ENCODE results near the gene S100B. TPM values are rescaled to one million over a fixed set of nuclear protein-coding genes. Genes with fewer than 3 reads are reported as not detected.
A peak's percentile ranks its signal among the peaks of the same experiment; 100 is the strongest.

S100B gene
- total RNA-seq, 2 experiments from 2014 or later = not detected

- no peak for DNase-seq
Observed at GRCh38 chr21:46626975-46627501, 22.2 kb upstream of the S100B start.

GRCh38 chr21:46626536-46626935 is 21.7 kb upstream of the S100B start:
- Mint-ChIP-seq H3K4me1 (peaks cover 52% of the 10 kb centered on the region), H3K9me3 (ENCODE audit: low read depth) (peaks cover 9% of the 10 kb centered on the region), H3K27me3 (no peaks in the 10 kb centered on the region), H3K27ac (peak overlapping the region; percentile 72), H3K36me3 (ENCODE audit: low read depth) (peaks cover 8% of the 10 kb centered on the region), H3K4me3 (no peak overlapping the region)
- ATAC-seq (peak; percentile 21), DNase-seq (no peak)
- ChIA-PET CTCF (interaction anchor here (1.2 to 1.7 kb wide), 2 partner anchors 13 to 95 kb away, joined by 4 to 6 read pairs; no protein-coding TSS in a partner anchor), POLR2A (no interaction called here)
- intact Hi-C loops (cut with DNase I, micrococcal nuclease) = no loop called here

More at GRCh38 chr21:46626975-46627501, 22.2 kb upstream of the S100B start:
- ATAC-seq = no peak
- CTCF ChIA-PET = interaction anchor here (1.1 to 1.7 kb wide), 3 partner anchors 12 to 95 kb away, joined by 3 to 6 read pairs (median 4); no protein-coding TSS in a partner anchor
- Mint-ChIP-seq H3K4me3 (no peak overlapping the region), H3K36me3 (ENCODE audit: low read depth) (peaks cover 8% of the 10 kb centered on the region), H3K9me3 (ENCODE audit: low read depth) (peaks cover 9% of the 10 kb centered on the region), H3K27me3 (no peaks in the 10 kb centered on the region), H3K27ac (peak overlapping the region; percentile 72), H3K4me1 (peaks cover 47% of the 10 kb centered on the region)
- intact Hi-C loops (cut with DNase I, micrococcal nuclease) = no loop called here
- POLR2A ChIA-PET = no interaction called here

GRCh38 chr21:46625759-46626158 is 20.9 kb upstream of the S100B start:
- ATAC-seq (no peak), DNase-seq (no peak)
- ChIA-PET POLR2A (no interaction called here), CTCF (interaction anchor here (1.2 kb wide), 1 partner anchor 94 kb away, joined by 6 read pairs; no protein-coding TSS in a partner anchor)
- Mint-ChIP-seq H3K9me3 (ENCODE audit: low read depth) (peaks cover 9% of the 10 kb centered on the region), H3K27ac (no peak overlapping the region), H3K27me3 (no peaks in the 10 kb centered on the region), H3K4me3 (no peak overlapping the region), H3K36me3 (ENCODE audit: low read depth) (peaks cover 9% of the 10 kb centered on the region), H3K4me1 (peaks cover 57% of the 10 kb centered on the region)
- intact Hi-C loops (cut with DNase I, micrococcal nuclease) = no loop called here

GRCh38 chr21:46624050-46624449 is 19.2 kb upstream of the S100B start:
- intact Hi-C loops (cut with DNase I, micrococcal nuclease) = no loop called here
- POLR2A ChIA-PET = no interaction called here
- peaks cover 9% of the 10 kb centered on the region for H3K36me3 Mint-ChIP-seq (ENCODE audit: low read depth)
- DNase-seq (no peak), ATAC-seq (no peak)
- no peak overlapping the region for H3K27ac Mint-ChIP-seq
- H3K9me3 Mint-ChIP-seq (ENCODE audit: low read depth) = peaks cover 9% of the 10 kb centered on the region
- H3K4me3 Mint-ChIP-seq = no peak overlapping the region
- CTCF ChIA-PET = interaction anchor here (0.9 kb wide), 1 partner anchor 9 kb away, joined by 3 read pairs; no protein-coding TSS in a partner anchor
- peaks cover 66% of the 10 kb centered on the region for H3K4me1 Mint-ChIP-seq
- H3K27me3 Mint-ChIP-seq = no peaks in the 10 kb centered on the region

GRCh38 chr21:46622226-46622625 is 17.3 kb upstream of the S100B start:
- ChIA-PET CTCF (interaction anchor here (1.0 to 2.3 kb wide), 7 partner anchors 9 to 70 kb away, joined by 3 to 10 read pairs (median 3); partner anchors contain the start of gene PRMT2), POLR2A (no interaction called here)
- Mint-ChIP-seq H3K4me1 (peaks cover 56% of the 10 kb centered on the region), H3K27ac (peak overlapping the region; percentile 91), H3K36me3 (ENCODE audit: low read depth) (peaks cover 9% of the 10 kb centered on the region), H3K9me3 (ENCODE audit: low read depth) (peaks cover 7% of the 10 kb centered on the region), H3K4me3 (peak overlapping the region; percentile 32), H3K27me3 (no peaks in the 10 kb centered on the region)
- ATAC-seq = peak; percentile 61
- peak; percentile 44 for DNase-seq
- intact Hi-C loops (cut with DNase I, micrococcal nuclease) = loop anchor here in 1 of 2 experiments (1.0 kb wide), 1 partner anchor 13 kb away; the partner anchor contains the start of gene PRMT2

- Mint-ChIP-seq H3K36me3 (ENCODE audit: low read depth) (peaks cover 6% of the 10 kb centered on the region), H3K27me3 (no peaks in the 10 kb centered on the region), H3K4me1 (peaks cover 52% of the 10 kb centered on the region), H3K9me3 (ENCODE audit: low read depth) (peaks cover 6% of the 10 kb centered on the region), H3K4me3 (no peak overlapping the region), H3K27ac (peak overlapping the region; percentile 91)
- ATAC-seq = peak; percentile 74
- ChIA-PET CTCF (interaction anchor here (1.0 to 2.3 kb wide), 7 partner anchors 9 to 70 kb away, joined by 3 to 10 read pairs (median 3); partner anchors contain the start of gene PRMT2), POLR2A (no interaction called here)
- DNase-seq = no peak
- intact Hi-C loops (cut with DNase I, micrococcal nuclease) = loop anchor here in 1 of 2 experiments (1.0 kb wide), 1 partner anchor 14 kb away; the partner anchor contains the start of gene PRMT2
Observed at GRCh38 chr21:46621457-46622182, 16.7 kb upstream of the S100B start.

GRCh38 chr21:46620846-46621245 is 16.0 kb upstream of the S100B start:
- intact Hi-C loops (cut with DNase I, micrococcal nuclease) = no loop called here

GRCh38 chr21:46619846-46620245 is 15.0 kb upstream of the S100B start:
- POLR2A ChIA-PET = no interaction called here
- ATAC-seq (no peak), DNase-seq (no peak)
- Mint-ChIP-seq H3K27ac (no peak overlapping the region), H3K4me1 (peaks cover 46% of the 10 kb centered on the region), H3K9me3 (ENCODE audit: low read depth) (no peaks in the 10 kb centered on the region), H3K4me3 (no peak overlapping the region), H3K27me3 (no peaks in the 10 kb centered on the region), H3K36me3 (ENCODE audit: low read depth) (peaks cover 2% of the 10 kb centered on the region)
- intact Hi-C loops (cut with DNase I, micrococcal nuclease) = no loop called here
- CTCF ChIA-PET = interaction anchor here (0.8 to 1.9 kb wide), 2 partner anchors 13 to 67 kb away, joined by 4 to 8 read pairs; no protein-coding TSS in a partner anchor

More at GRCh38 chr21:46620846-46621245, 16.0 kb upstream of the S100B start:
- DNase-seq = no peak
- Mint-ChIP-seq H3K36me3 (ENCODE audit: low read depth) (peaks cover 6% of the 10 kb centered on the region), H3K4me3 (no peak overlapping the region), H3K9me3 (ENCODE audit: low read depth) (peaks cover 6% of the 10 kb centered on the region), H3K4me1 (peaks cover 52% of the 10 kb centered on the region), H3K27me3 (no peaks in the 10 kb centered on the region), H3K27ac (no peak overlapping the region)
- no peak for ATAC-seq
- CTCF ChIA-PET = interaction anchor here (0.6 to 2.3 kb wide), 7 partner anchors 13 to 1393 kb away, joined by 3 to 10 read pairs (median 3); no protein-coding TSS in a partner anchor
- POLR2A ChIA-PET = no interaction called here

GRCh38 chr21:46618738-46619379 is 14.0 kb upstream of the S100B start:
- POLR2A ChIA-PET = no interaction called here
- H3K4me1 Mint-ChIP-seq = peaks cover 40% of the 10 kb centered on the region
- H3K27ac Mint-ChIP-seq = no peak overlapping the region
- no peaks in the 10 kb centered on the region for H3K27me3 Mint-ChIP-seq
- intact Hi-C loops (cut with DNase I, micrococcal nuclease) = no loop called here
- H3K9me3 Mint-ChIP-seq (ENCODE audit: low read depth) = no peaks in the 10 kb centered on the region
- ATAC-seq (no peak), DNase-seq (no peak)
- CTCF ChIA-PET = interaction anchor here (1.9 kb wide), 1 partner anchor 14 kb away, joined by 8 read pairs; no protein-coding TSS in a partner anchor
- H3K4me3 Mint-ChIP-seq = no peak overlapping the region
- peaks cover 2% of the 10 kb centered on the region for H3K36me3 Mint-ChIP-seq (ENCODE audit: low read depth)

- ChIA-PET CTCF (interaction anchor here (1.0 kb wide), 1 partner anchor 10 kb away, joined by 3 read pairs; no protein-coding TSS in a partner anchor), POLR2A (no interaction called here)
- no peak overlapping the region for H3K4me3 Mint-ChIP-seq
- DNase-seq (no peak), ATAC-seq (no peak)
- H3K4me1 Mint-ChIP-seq = peaks cover 33% of the 10 kb centered on the region
- intact Hi-C loops (cut with DNase I, micrococcal nuclease) = no loop called here
- no peaks in the 10 kb centered on the region for H3K27me3 Mint-ChIP-seq
- peaks cover 2% of the 10 kb centered on the region for H3K36me3 Mint-ChIP-seq (ENCODE audit: low read depth)
- H3K9me3 Mint-ChIP-seq (ENCODE audit: low read depth) = no peaks in the 10 kb centered on the region
- no peak overlapping the region for H3K27ac Mint-ChIP-seq
Observed at GRCh38 chr21:46617267-46618051, 12.6 kb upstream of the S100B start.

GRCh38 chr21:46616656-46617055 is 11.8 kb upstream of the S100B start:
- Mint-ChIP-seq H3K4me3 (no peak overlapping the region), H3K9me3 (ENCODE audit: low read depth) (no peaks in the 10 kb centered on the region), H3K4me1 (peaks cover 25% of the 10 kb centered on the region), H3K36me3 (ENCODE audit: low read depth) (peaks cover 2% of the 10 kb centered on the region), H3K27me3 (no peaks in the 10 kb centered on the region), H3K27ac (no peak overlapping the region)
- ChIA-PET CTCF (no interaction called here), POLR2A (no interaction called here)
- ATAC-seq (no peak), DNase-seq (no peak)
- intact Hi-C loops (cut with DNase I, micrococcal nuclease) = no loop called here

Measured in activated CD4-positive, alpha-beta T cell treated with anti-CD3 and anti-CD28 coated beads for 36 hours (primary cell).